Measurements from ENCODE around the gene LMX1B.
"Not testable (repeated sequence)": the region's sequence is repeated elsewhere in the genome, so short reads cannot be mapped to it uniquely, and the experiment has no call there.

LMX1B gene

GRCh38 chr9:126613651-126614050 lies at the start of gene LMX1B:
LMX1B (plus strand) TSS chr9:126613928; CDS start chr9:126614450, 522 bp downstream.
- DNase-seq = no peak

GRCh38 chr9:126564128-126564527 lies 49.6 kb upstream of the LMX1B start:
- no peak for DNase-seq

GRCh38 chr9:126564716-126565115 lies 49.0 kb upstream of the LMX1B start:
- DNase-seq = no peak

- DNase-seq = no peak
Observed at GRCh38 chr9:126565336-126566128, 48.2 kb upstream of the LMX1B start.

- DNase-seq = no peak
Observed at GRCh38 chr9:126569036-126569435, 44.7 kb upstream of the LMX1B start.

- DNase-seq = no peak
Observed at GRCh38 chr9:126578029-126578428, 35.7 kb upstream of the LMX1B start.

GRCh38 chr9:126580319-126580718 lies 33.4 kb upstream of the LMX1B start:
- not testable (repeated sequence) for DNase-seq

GRCh38 chr9:126581893-126582292 lies 31.8 kb upstream of the LMX1B start:
- DNase-seq = no peak

- no peak for DNase-seq
Observed at GRCh38 chr9:126582427-126582826, 31.3 kb upstream of the LMX1B start.

GRCh38 chr9:126583144-126583760 lies 30.5 kb upstream of the LMX1B start:
- no peak for DNase-seq

GRCh38 chr9:126584611-126585010 lies 29.1 kb upstream of the LMX1B start:
- DNase-seq = no peak

- no peak for DNase-seq
Observed at GRCh38 chr9:126586236-126586635, 27.5 kb upstream of the LMX1B start.

- DNase-seq = no peak
Observed at GRCh38 chr9:126587187-126588185, 26.2 kb upstream of the LMX1B start.

- DNase-seq = no peak
Observed at GRCh38 chr9:126588491-126589168, 25.1 kb upstream of the LMX1B start.

- no peak for DNase-seq
Observed at GRCh38 chr9:126589349-126589748, 24.4 kb upstream of the LMX1B start.

- no peak for DNase-seq
Observed at GRCh38 chr9:126591083-126591482, 22.6 kb upstream of the LMX1B start.

GRCh38 chr9:126591922-126592321 lies 21.8 kb upstream of the LMX1B start:
- DNase-seq = no peak

GRCh38 chr9:126592461-126592860 lies 21.3 kb upstream of the LMX1B start:
- no peak for DNase-seq

GRCh38 chr9:126595982-126596381 lies 17.7 kb upstream of the LMX1B start:
- no peak for DNase-seq

GRCh38 chr9:126599047-126599650 lies 14.6 kb upstream of the LMX1B start:
- no peak for DNase-seq

GRCh38 chr9:126604059-126605055 lies 9.4 kb upstream of the LMX1B start:
- DNase-seq = no peak
